Measurements from ENCODE around the gene ZFAND3.

GRCh38 chr6:38161331-38161730 lies 341.8 kb downstream of the ZFAND3 start:
- no peak for TF ChIP-seq CTCF (IDR thresholded peaks at IDR 0.05)
- TF ChIP-seq POLR2A (IDR thresholded peaks at IDR 0.05) = no peak

Measured in upper lobe of left lung (tissue), 4 donors.